GM12875 (cell line): ENCODE measurements around the gene ALKBH2.

Experiments
- H3K4me3 ChIP-seq: one replicate; pipeline ENCODE4 v1.5.1; 2011; ENCODE audit warnings: low read depth, low read length, control low read depth
- CTCF ChIP-seq: IDR thresholded peaks from 2 replicates; pipeline ENCODE4 v1.5.1; 2011; ENCODE audit warnings: low read depth, mild to moderate bottlenecking, control low read depth, inconsistent platforms, low read length, moderate library complexity, borderline replicate concordance; ENCODE audit not compliant: insufficient read depth

Gene ALKBH2

GRCh38 chr12:109131154-109132050 lies 38.1 kb upstream of the ALKBH2 start:
- no peak for TF ChIP-seq CTCF
- H3K4me3 ChIP-seq, result no peak overlapping the region

GRCh38 chr12:109130297-109131153 lies 37.3 kb upstream of the ALKBH2 start:
- no peak overlapping the region for H3K4me3 ChIP-seq
- TF ChIP-seq CTCF, result no peak

DNA sequence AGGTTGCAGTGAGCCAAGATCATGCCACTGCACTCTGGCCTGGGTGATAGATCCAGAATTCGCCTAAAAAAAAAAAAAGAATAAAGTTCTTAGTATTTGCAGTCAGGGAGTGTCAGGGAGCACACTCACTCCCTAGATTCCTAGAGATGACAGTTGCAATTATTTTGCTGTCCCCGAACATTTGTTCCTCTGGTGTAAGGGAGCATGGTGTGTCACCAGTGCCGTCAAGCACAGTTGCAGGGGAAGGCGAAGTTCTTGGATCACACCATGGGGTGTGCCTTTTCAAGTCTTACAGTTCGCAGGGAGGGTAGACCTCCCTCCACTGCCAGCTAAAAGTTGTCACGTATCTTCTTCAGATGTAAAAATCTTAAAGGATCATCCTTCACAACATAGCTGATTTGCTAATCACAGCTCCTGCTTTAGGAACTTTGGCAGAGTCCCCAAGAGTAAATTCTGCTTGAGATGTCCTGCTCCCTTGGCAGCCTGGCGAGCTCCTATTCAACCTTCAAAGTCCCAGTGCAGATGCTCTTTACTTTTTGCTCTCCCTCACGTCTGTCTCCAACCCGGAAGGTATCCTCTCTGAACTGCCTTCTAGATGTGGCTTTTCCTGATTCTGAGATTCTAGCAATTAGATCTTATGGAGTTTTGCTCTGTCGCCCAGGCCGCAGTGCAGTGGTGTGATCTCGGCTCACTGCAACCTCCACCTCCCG lies 34.4 kb upstream of the ALKBH2 start:
- H3K4me3 ChIP-seq, result no peak overlapping the region
- TF ChIP-seq CTCF, result no peak

- no peak overlapping the region for H3K4me3 ChIP-seq
- TF ChIP-seq CTCF, result no peak
These were observed 33.5 kb upstream of the ALKBH2 start for GRCh38 chr12:109126784-109127183.

GRCh38 chr12:109125791-109126190 lies 32.5 kb upstream of the ALKBH2 start:
- no peak for TF ChIP-seq CTCF
- no peak overlapping the region for H3K4me3 ChIP-seq

DNA sequence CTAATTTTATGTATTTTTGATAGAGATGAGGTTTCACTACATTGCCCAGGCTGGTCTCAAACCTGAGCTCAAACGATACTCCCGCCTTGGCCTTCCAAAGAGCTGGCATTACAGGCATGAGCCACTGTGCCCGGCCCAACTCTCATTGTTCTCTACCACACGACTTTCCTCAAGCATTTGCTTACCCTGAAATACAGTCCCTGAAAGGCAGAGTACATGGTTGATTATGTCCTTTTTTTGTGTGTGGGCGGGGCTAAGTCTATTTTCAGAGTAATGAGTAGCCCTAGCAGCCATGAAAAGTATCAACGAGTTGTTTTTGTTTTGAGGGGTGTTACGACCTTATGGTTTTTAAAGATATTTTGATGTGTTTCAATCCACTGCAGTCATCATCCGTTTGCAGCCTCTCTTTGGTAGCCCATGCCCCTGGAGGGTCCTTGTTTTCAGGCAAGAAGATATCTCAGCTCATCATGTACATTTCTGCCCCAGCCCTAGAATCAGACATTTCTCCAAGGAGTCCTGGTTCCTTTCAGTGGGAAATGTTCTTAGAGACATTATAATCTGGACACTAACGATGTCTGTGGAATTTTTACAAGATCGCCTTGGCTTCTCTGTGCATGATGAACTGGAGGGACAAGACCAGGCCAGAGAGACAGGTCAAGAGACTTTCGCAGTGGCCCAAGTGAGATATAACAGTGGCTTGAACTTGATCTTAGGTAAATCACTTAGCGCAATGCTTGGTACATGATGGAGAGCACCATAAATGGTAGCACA lies 31.8 kb upstream of the ALKBH2 start:
- no peak overlapping the region for H3K4me3 ChIP-seq
- no peak for TF ChIP-seq CTCF
